Islet of Langerhans (tissue), 1 donor: ENCODE data around the gene CAMTA1.

Experiments
- FAIRE-seq: peaks from one replicate; lab custom pipeline; 2011; peaks lifted over from hg19 to GRCh38; lab: Jason Lieb, UNC

The CAMTA1 gene

DNA sequence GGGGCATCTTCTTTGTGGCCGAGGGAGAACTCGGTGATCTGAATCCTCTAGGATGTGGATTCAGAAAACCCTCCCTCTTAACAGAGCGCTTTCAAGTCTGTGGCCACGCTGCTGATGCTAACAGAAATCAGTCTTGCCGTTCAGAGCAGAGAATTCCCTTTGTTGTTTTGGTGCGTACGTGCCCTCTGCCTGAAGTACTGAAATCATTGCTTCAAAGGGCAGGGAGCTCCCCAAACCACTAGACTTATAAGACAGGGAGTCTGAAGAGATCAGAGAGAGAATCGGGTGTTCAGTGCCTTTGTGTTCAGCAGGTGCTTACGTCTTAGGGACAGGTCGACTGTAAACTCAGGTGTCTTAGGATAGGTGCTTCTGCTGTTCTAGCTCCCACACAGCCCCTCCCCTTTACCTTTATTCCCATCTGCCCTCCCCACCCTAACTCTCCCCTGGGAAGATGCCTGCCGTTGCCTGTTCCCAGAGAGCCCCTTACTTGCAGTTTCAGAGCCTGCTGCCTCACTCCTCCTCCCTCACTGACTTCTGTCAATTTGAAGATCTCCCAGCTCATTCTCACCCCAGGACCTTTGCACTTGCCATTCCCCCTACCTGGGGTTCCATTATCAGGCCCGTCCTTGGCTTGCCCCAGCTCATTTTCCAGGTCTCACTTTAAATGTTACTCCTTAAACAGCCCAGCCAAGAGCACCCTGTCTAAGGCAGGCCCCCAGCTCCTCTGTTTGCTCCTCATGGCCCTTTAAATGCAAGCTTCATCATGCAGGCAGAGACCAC, 143.0 kb downstream of the CAMTA1 start:
- no peak for FAIRE-seq

DNA sequence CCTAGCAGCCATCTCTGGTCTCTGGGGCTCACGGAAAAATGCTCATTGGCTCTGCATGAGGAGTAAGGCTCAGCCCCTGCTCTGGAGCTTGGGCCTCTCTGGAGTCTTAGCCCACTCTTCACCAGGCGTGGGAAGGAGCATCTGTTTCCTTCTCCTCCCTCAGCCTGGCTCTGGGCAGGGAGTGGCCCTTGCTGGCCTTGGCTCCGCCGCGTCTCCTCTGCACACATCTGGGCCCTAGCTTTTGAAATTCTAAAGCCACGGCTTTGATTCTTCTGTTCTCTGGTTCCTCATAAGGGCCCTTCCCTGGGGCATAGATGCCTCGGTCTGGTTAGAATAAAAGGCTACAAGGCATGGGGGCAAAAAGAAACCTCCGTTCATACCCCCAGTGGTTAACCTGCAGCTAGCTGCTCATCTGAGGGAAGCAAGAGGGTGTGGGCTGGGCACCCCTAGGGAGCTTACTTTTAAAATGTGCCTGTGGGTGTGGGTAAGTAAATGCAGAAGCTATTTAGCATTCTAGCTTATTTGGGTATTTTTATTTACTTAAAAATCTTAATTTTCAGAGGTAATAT, 145.6 kb downstream of the CAMTA1 start:
- FAIRE-seq, result no peak

DNA sequence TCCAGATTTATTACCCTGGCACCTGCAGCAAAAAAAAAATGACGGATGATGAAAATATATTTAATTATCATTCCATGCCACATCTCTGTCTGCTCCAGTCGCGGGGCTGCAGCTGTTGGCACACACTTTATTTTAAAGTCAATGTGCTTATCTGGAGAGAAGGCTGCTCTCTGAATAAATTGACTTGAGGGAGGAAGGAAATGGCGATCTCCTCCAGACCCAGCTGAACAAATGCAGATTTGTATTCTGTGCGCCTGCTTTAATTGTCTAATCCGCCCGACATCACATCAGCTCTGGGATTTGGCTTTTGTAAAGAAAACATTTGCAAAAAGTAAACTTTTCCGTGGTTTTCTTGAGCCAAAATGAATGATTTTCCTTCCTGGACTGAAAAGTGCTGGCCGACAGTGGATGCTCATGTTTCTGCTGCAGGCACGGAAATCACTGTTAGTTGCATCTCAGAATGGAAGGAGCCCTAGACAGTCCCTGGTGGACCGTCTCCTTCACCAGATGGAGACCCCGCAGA, 150.2 kb downstream of the CAMTA1 start:
- FAIRE-seq, result no peak

DNA sequence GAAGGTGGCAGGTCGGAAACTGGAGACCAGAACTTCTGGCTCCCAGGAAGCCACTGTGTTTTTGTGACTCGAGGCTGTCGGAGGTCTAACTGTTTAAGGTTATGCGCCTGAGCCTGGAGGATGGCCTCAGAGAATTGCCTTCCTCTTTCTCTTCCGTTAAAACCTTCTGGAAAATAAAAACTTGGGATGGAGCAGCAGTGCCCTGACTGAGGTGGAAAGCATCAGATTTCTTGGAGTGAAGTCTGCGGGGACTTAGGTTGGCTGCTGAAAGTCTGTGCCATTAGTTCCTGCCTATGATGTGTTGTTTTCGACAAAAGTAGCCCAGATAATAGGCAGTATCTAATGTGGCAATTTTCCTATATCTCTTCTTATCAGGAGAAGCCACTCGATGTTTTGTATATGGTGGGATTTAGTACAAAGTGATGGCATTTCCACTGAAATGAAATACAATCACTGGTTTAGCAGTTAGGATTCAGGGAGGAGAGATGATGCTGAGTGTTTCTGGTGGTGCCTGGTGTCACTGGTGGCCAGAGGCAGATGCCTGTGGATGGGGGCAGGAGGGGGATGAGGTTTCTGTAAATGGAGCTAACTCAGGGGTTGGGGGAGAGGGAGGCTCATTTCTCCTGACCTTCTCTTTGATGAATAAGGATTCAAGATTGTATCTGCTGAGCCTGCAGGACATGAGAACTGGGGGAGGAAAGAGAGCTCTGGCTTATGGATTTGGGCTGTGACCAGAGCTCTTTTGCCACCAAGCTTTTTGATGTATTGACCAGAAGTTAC, 150.8 kb downstream of the CAMTA1 start:
- FAIRE-seq, result no peak

DNA sequence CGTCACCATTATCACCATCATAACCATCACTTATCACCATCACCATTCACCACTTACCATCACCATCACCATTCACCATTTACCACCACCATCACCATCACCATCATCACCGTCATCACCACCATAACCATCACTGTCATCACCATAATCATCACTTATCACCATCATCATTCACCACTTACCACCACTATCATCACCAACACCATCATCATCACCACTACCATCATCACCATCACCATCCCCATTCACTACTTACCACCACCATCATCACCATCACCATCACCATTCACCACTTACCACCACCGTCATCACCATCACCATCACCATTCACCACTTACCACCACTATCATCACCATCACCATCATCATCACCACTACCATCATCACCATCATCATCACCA, 151.8 kb downstream of the CAMTA1 start:
- no peak for FAIRE-seq

DNA sequence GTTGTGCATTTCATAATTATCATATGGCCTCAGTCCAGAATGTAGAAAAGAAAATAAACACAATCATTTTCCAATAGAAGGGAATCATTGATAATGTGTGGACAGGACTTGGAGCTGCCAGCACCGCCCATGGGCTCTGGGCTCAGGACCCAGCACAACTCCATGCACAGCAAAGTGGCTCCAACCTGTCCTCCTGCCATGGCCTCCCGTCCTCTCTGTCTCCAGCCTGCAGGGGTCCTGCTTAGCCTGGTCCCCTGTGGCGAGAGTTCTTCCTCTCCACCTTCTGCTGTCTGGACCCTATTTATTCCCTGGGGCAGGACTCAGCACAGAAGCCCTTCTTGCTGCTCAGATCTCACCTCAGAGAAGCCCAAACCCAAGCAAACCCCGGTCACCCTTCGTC, 154.1 kb downstream of the CAMTA1 start:
- FAIRE-seq, result no peak

DNA sequence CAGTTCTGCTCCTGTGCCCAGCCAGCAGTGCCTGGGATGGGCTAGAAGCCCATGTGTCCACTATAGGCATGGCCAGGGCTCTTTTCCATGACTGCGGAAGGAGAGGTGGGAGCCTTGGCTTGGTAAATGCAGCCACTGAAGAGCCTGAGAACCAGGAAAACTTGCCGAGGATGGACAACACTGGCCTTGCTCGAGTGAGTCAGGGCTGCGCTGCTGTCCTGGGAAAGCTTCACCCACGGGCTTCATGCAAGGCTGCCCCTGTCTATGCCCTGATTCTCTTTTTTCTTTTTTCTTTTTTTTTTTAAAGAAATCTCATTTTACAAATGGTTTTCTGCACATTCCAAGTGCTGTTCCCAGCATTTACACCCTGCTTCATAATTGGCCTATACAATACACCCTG, 156.5 kb downstream of the CAMTA1 start:
- FAIRE-seq, result no peak

DNA sequence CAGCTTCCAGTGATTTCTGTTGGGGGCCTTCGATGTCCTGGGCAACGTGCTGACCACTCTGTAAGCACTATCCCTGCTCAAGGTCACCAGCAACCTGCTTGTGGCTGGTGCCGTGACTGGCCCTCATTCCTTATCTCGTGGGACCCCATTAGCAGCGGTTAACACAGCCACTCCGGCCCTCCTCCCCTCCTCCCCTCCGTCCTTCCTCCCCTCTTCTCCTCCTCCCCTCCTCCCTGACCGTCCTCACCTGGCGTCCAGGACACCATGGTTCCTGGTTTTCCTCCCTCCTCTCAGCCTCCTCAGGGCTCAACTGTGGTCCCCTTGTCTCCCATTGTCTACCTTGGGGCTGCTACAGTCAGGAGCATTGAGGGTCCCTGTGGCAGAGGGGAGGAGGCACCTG, 157.7 kb downstream of the CAMTA1 start:
- FAIRE-seq, result no peak

DNA sequence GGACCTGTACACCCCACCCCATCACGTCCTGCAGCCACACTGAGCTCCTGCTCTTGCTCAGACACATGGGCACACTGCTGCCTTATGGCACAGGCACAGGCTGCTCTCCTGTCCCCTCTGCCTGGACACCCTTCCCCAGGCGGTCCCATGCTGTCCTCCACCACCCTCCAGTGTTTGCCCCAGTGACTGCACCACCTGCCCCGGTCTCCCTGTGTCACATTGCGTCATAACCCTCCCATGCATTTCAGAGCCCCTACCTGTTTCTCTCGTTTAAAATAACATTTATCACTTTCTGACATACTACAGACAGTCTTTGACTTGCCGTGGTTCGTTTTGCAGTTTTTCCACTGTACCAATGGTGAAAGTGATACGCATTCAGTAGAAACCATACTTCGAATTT, 159.2 kb downstream of the CAMTA1 start:
- no peak for FAIRE-seq

DNA sequence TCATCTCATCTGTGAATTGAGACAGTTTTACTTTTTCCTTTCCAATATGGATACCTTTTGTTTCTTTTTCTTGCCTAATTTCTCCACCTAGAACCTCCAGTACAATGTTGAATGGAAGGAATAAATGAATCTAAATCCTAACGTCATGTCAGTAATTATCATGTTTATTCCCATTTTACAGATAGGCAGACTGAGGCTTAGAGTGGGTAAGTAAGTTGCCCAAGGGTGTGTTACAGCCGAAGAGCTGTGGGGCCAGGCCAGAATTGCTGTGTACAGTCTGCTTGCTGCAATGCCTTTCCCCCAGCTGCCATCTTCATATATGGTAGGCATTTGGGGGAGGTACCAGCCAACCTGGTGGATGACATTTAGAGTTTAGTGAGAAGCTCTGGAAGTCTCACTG, 162.7 kb downstream of the CAMTA1 start:
- FAIRE-seq, result no peak

DNA sequence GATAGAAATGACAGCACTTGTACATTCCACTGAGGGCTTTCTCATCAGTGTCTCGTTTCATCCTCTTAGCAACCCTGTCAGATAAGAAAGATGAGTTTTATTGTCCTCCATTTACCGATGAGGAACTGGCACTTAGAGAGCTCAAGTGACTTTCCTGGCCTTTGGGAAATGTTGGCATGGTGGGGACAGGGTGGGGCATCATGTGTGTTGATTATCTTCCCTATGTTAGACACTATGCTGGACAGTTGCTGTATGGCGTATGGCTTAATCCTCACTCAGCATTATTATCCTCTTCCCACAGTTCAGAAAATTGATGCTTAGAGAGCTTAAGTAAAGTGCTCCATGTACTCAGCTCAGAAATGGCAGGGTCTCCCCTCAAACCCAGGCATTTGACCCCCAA, 163.2 kb downstream of the CAMTA1 start:
- FAIRE-seq, result no peak

DNA sequence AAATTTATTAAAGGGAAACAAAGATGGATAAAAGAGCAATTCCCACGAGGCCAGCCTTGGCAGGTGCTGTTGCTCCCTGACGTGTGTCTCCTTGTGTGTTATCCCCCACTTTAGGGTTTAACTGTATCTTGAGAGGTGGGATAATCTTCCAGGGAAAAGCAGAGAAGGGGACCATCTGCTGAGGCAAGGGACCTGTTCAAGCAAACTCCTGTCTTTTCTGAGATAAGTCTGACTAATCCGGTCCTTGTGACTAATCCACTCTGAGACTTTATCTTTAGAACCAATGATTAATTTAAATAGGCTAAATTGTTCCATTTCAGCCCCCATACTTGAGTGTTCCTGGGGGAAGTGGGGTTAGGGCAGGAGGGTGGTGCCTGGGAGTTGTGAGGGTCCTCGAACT, 163.6 kb downstream of the CAMTA1 start:
- no peak for FAIRE-seq

DNA sequence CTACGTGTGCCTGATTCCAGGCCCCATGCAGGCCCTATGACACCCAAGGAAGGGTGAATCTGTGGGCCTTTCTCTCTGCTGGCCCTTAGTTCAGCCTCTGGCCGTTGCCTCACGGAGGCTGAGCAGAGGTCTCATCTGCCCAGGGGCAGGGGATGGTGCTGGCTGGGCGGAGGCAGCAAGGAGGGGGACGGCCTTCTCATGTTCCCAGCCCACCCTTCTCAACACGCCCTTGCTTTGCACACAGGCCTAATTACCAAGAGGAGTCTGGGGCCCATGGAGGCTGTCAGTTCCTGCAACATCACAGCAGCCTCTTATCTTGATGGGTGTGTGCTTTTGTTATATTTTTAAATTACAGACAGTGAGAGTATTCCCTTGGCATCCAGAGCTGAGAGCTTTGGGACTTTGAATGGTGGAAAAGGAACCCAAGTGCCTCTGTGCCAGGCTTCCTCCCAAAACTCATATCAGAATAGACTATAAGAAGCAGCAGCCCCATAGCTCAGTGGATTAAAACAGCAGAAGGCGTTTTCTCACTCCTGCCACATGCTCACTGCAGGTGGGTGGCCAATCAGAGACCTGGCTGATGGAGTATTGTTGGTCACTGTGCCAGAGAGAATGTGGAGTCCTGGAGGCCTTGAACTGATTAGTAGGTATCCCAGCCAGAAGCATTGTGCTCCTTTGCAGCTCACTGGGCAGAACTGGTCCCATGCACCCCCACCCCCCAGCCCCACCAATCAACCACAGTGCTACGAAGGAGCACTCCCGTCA, 164.9 kb downstream of the CAMTA1 start:
- FAIRE-seq, result no peak

DNA sequence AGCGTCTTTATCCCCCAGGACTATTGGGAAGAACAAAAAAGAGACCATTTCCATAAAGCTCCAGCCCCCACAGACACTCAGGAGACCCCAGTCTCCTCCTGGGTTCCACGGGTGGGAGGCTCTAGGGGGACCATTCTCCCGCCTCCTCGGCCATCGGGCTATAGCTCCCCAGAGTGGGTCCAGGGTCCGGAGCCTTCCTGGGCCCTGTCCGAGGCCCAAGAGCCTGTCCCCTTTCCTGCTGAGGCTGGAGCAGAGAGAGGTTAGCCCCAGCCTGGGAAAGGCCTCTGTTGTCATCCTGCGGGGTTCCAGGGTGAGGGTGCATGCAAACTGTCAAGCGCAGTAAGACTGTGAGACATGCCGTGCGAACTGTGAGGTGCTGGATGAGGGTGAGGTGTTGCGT, 166.3 kb downstream of the CAMTA1 start:
- no peak for FAIRE-seq

DNA sequence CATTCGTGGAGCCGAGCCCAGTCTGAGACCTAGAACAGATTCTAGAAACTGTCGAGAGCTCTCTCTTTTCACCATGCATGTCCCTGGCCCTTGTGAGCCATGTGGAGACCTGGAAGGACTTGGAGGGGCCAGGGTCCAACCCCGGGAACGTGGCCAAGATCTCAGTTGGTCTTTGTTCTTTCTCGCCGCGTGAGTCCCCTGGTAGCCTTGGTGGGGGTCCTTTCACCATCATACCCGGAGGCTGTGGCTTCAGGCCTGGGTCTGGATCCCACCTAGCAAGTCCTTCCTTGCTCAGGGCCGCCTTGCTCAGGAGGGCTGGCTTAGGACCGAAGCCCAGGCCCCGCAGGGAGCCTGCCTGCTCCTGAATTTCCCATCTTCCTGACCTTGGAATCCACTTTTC, 168.0 kb downstream of the CAMTA1 start:
- no peak for FAIRE-seq

DNA sequence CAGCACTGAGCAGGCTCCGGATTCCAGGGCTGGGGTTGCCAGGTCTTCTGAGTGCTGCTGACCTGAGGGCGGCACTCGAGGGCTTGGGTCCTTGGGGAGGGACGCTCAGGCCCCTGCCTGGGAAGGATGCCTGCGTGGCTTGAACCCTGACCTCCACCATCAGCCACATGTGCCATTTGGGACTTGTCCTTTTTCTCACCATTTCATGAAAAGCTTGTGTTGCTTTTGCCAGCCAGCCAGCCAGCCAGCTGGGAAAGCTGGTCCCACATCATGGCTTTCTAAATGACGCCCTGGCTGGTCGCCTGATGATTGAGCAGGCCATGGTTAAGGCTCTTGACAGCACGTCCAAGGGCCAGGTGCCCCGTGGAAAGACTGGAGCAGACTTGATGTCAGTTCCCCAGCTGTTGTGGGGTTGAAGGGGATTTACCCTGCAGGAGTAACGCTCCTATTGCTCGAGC, 168.7 kb downstream of the CAMTA1 start:
- FAIRE-seq, result no peak

DNA sequence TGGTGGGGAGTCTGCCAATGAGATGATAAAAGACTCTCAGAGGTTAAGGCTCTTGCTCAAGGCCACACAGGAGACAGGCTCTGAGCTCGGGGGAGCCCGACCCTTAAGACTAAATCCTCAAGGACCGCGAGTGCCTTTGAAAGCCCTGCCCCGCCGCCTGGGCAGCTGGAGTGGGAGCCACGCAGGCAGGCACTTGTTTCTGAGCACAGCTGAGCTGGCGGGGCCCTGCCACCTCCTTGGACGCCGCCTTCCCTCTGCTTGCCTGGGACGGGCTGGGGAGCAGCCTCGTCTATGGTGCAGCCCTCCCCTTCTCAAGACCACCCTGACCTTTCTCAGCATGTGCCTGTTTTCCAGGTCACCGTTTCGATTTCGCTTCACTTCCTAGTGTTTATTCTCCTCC, 169.3 kb downstream of the CAMTA1 start:
- FAIRE-seq, result no peak

DNA sequence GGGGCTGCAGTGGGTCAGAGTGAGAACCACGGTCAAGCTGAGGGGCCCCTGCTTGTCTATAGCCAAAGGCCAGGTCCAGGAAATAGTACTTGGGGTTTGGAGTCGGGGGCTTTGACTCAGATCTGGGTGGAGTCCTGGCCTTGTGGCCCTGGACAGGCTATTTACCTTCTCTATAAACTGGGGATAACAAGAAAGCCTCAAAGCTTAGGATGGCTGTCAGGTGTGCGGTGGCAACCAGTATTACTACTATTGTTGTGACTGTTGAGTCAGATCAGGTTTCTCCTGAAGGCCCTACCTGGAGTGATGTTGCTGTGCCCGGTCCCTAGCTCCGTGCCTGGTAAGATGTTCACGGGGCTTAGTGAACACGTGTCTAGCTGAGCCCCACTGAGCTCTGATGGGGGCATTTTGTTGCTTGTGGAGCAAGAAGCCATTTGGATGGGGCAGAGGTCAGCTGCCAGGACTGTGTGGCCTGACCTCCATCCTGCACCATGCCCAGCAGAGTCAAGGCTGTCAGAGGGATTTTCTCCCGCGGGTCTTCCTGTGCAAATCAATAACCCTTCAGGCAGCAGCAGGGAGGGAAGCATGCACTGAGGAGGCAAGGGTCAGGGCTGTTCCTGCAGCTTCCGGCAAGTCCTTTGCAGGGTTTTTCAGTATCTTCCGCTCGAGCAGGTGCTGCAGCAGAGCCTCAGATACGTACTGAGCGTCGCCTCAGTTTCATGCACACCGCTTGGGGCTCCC, 170.3 kb downstream of the CAMTA1 start:
- FAIRE-seq, result no peak

DNA sequence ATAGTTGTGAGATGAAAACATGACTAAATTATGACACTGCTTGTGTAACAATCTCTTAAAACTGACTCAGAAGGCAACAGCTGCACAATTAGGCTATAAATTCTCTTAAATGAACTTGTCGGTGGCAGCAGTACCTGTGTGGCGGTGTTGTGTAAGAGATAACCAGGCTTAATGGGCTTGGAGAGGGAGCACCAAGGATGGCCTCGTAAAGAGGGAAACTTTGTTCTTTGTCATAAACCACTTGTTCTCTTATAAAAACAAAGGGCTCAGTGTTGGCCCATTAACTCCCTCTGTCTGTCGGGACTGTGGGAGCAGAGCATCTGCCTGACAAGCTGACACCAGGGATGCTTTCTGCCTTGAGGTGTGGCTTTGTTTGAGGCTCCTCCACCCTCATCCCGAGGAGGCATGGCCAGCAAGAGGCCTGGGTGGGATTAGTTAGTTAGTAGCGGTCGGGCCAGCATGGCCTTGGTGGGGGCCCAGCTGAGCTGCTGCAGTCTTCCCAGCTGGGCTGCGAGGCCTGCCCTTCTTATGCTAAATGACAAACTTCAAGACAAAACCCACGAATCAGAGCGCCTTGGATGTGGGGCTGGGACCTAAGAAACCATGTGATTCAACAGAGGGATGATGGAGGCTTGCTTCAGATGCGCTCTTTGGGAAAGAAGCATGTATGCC, 171.4 kb downstream of the CAMTA1 start:
- no peak for FAIRE-seq

DNA sequence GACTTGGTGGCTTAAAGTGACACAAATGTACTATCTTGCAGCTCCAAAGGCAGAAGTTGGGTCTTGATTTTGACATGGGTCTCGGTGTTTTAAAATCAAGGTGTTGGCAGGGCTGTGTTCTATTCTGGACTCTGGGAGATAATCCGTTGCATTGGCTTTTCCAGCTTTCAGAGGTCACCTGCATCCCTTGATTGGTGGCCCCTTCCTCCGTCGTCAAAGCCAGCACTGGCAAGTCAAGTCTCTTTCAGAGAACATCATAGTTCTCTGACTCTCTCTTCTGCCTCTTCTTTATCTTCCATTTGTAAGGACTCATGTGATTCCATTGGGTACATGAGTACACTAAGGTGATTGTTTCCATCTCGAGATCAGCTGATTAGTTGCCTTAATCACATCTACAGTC, 172.1 kb downstream of the CAMTA1 start:
- FAIRE-seq, result no peak

DNA sequence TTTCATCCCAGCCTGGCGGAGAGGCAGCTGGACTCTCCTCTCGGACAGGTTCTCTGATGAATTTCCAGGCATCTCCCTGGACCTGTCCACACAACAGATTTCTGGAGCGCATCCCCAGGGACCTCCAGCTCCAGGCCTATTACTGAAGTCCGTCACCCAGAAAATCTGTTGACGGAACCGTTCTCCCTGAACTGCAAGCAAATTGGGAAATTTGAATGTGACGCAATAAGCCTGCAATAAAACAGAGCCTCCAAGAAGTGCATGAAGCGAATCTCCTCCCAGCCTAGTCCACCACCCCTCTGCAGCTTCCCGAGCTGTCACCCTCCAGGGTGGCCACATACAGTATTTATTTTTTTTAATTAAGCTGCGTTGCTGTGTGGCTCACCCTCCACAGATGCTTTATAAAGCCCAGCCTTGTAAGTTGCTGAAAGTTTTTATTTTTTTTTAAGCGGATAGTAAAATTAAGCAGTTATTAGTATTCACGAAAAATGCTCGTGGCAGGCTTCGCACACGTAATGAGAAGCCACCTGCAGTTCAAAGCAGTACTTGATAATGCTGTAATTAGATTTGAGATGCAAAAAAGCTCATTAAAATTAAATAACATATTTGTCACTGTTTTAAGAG, 173.3 kb downstream of the CAMTA1 start:
- no peak for FAIRE-seq
